ENCODE measurements around the gene PDIA6. TPM values are rescaled to one million over a fixed set of nuclear protein-coding genes. Genes with fewer than 3 reads are reported as not detected.

PDIA6 gene
- total RNA-seq = 380 and 437 TPM in 2 replicates

GRCh38 chr2:10812362-10813162, at the start of gene PDIA6:
TSS of gene PDIA6 (minus strand) at chr2:10812785. CDS start at chr2:10812696, 89 bp downstream.

Other genes starting within 250 kb of the PDIA6 start
- gene NOL10, start 122.8 kb downstream of the PDIA6 start, total RNA-seq = 14.7 and 28.1 TPM in 2 replicates
- gene ATP6V1C2, start 91.2 kb downstream of the PDIA6 start, total RNA-seq = 0.19 and 0.32 TPM in 2 replicates
- gene KCNF1, start 99.1 kb upstream of the PDIA6 start, total RNA-seq = 0.16 and 3.1 TPM in 2 replicates